ENCODE results near the gene PDXDC1. TPM values are rescaled to one million over a fixed set of nuclear protein-coding genes. Genes with fewer than 3 reads are reported as not detected.
"Not testable (repeated sequence)": the region's sequence is repeated elsewhere in the genome, so short reads cannot be mapped to it uniquely, and the experiment has no call there.

The PDXDC1 gene
- total RNA-seq, 1 experiment from 2014 or later: 94.3 TPM

- intact Hi-C loops (cut with micrococcal nuclease); H2AFZ ChIP-seq (ENCODE audit: low read depth, low read length, poor library complexity, severe bottlenecking); H3K9ac ChIP-seq (ENCODE audit: low read length); H3K4me3 ChIP-seq (replicated peaks in 1 of 2; ENCODE audit: low read depth in 1 of 2, low read length in 2 of 2); RAD21 ChIA-PET (ENCODE audit: low non-redundant PET in 1 of 2, low total read pairs in 2 of 2, uncharacterized antibody in 2 of 2, unreplicated experiment in 2 of 2); POLR2A ChIA-PET; H3K9me2 ChIP-seq (ENCODE audit: insufficient read depth); DNase-seq (ENCODE audit: low read depth, low spot score); H3K9me3 ChIP-seq (ENCODE audit: control insufficient read depth in 1 of 2, insufficient read depth in 1 of 2, low read depth in 1 of 2, low read length in 2 of 2); H3K4me1 ChIP-seq (ENCODE audit: control insufficient read depth in 1 of 2, insufficient read depth in 2 of 2, low read length in 2 of 2); ATAC-seq; H3K4me2 ChIP-seq (ENCODE audit: low read length); H4K20me1 ChIP-seq (ENCODE audit: insufficient read depth); CTCF ChIA-PET; H3K27me3 ChIP-seq (ENCODE audit: insufficient read depth, low read length); H3K27ac ChIP-seq (ENCODE audit: low read depth, low read length); H3K79me2 ChIP-seq (ENCODE audit: insufficient read depth, low read length); BruUV-seq (replicated peaks): not testable (repeated sequence)
- H3K36me3 ChIP-seq (ENCODE audit: control insufficient read depth in 1 of 2, insufficient read depth in 2 of 2, low read length in 2 of 2): peaks cover 7 to 16% of the 10 kb centered on the region in 2 experiments
Measured at GRCh38 chr16:15012941-15013340, 38.1 kb downstream of the PDXDC1 start.

GRCh38 chr16:15015671-15016070, 40.8 kb downstream of the PDXDC1 start:
- BruUV-seq (replicated peaks): not testable (repeated sequence)

GRCh38 chr16:15016354-15016753, 41.5 kb downstream of the PDXDC1 start:
- POLR2A ChIA-PET; CTCF ChIA-PET; H3K27ac ChIP-seq (ENCODE audit: low read depth, low read length); H4K20me1 ChIP-seq (ENCODE audit: insufficient read depth); H3K9me3 ChIP-seq (ENCODE audit: control insufficient read depth in 1 of 2, insufficient read depth in 1 of 2, low read depth in 1 of 2, low read length in 2 of 2); BruUV-seq (replicated peaks); H3K9me2 ChIP-seq (ENCODE audit: insufficient read depth); RAD21 ChIA-PET (ENCODE audit: low non-redundant PET in 1 of 2, low total read pairs in 2 of 2, uncharacterized antibody in 2 of 2, unreplicated experiment in 2 of 2); H3K4me1 ChIP-seq (ENCODE audit: control insufficient read depth in 1 of 2, insufficient read depth in 2 of 2, low read length in 2 of 2); ATAC-seq; H3K79me2 ChIP-seq (ENCODE audit: insufficient read depth, low read length); H3K9ac ChIP-seq (ENCODE audit: low read length); H3K4me3 ChIP-seq (replicated peaks in 1 of 2; ENCODE audit: low read depth in 1 of 2, low read length in 2 of 2); H2AFZ ChIP-seq (ENCODE audit: low read depth, low read length, poor library complexity, severe bottlenecking); H3K27me3 ChIP-seq (ENCODE audit: insufficient read depth, low read length); intact Hi-C loops (cut with micrococcal nuclease); DNase-seq (ENCODE audit: low read depth, low spot score); H3K4me2 ChIP-seq (ENCODE audit: low read length): not testable (repeated sequence)
- peaks cover 15 to 26% of the 10 kb centered on the region in 2 experiments for H3K36me3 ChIP-seq (ENCODE audit: control insufficient read depth in 1 of 2, insufficient read depth in 2 of 2, low read length in 2 of 2)

More at GRCh38 chr16:15015671-15016070, 40.8 kb downstream of the PDXDC1 start:
- ATAC-seq; POLR2A ChIA-PET; H3K4me2 ChIP-seq (ENCODE audit: low read length); H3K79me2 ChIP-seq (ENCODE audit: insufficient read depth, low read length); H3K27ac ChIP-seq (ENCODE audit: low read depth, low read length); intact Hi-C loops (cut with micrococcal nuclease); H3K9ac ChIP-seq (ENCODE audit: low read length); RAD21 ChIA-PET (ENCODE audit: low non-redundant PET in 1 of 2, low total read pairs in 2 of 2, uncharacterized antibody in 2 of 2, unreplicated experiment in 2 of 2); DNase-seq (ENCODE audit: low read depth, low spot score); H3K27me3 ChIP-seq (ENCODE audit: insufficient read depth, low read length); H3K4me3 ChIP-seq (replicated peaks in 1 of 2; ENCODE audit: low read depth in 1 of 2, low read length in 2 of 2); H3K9me2 ChIP-seq (ENCODE audit: insufficient read depth); H3K4me1 ChIP-seq (ENCODE audit: control insufficient read depth in 1 of 2, insufficient read depth in 2 of 2, low read length in 2 of 2); CTCF ChIA-PET; H4K20me1 ChIP-seq (ENCODE audit: insufficient read depth); H3K9me3 ChIP-seq (ENCODE audit: control insufficient read depth in 1 of 2, insufficient read depth in 1 of 2, low read depth in 1 of 2, low read length in 2 of 2); H2AFZ ChIP-seq (ENCODE audit: low read depth, low read length, poor library complexity, severe bottlenecking): not testable (repeated sequence)
- peaks cover 13 to 26% of the 10 kb centered on the region in 2 experiments for H3K36me3 ChIP-seq (ENCODE audit: control insufficient read depth in 1 of 2, insufficient read depth in 2 of 2, low read length in 2 of 2)

- peaks cover 16 to 26% of the 10 kb centered on the region in 2 experiments for H3K36me3 ChIP-seq (ENCODE audit: control insufficient read depth in 1 of 2, insufficient read depth in 2 of 2, low read length in 2 of 2)
- ATAC-seq; H3K27ac ChIP-seq (ENCODE audit: low read depth, low read length); H3K4me2 ChIP-seq (ENCODE audit: low read length); DNase-seq (ENCODE audit: low read depth, low spot score); RAD21 ChIA-PET (ENCODE audit: low non-redundant PET in 1 of 2, low total read pairs in 2 of 2, uncharacterized antibody in 2 of 2, unreplicated experiment in 2 of 2); H3K9me3 ChIP-seq (ENCODE audit: control insufficient read depth in 1 of 2, insufficient read depth in 1 of 2, low read depth in 1 of 2, low read length in 2 of 2); H3K9ac ChIP-seq (ENCODE audit: low read length); H3K4me3 ChIP-seq (replicated peaks in 1 of 2; ENCODE audit: low read depth in 1 of 2, low read length in 2 of 2); intact Hi-C loops (cut with micrococcal nuclease); H3K27me3 ChIP-seq (ENCODE audit: insufficient read depth, low read length); H4K20me1 ChIP-seq (ENCODE audit: insufficient read depth); H2AFZ ChIP-seq (ENCODE audit: low read depth, low read length, poor library complexity, severe bottlenecking); CTCF ChIA-PET; H3K79me2 ChIP-seq (ENCODE audit: insufficient read depth, low read length); H3K4me1 ChIP-seq (ENCODE audit: control insufficient read depth in 1 of 2, insufficient read depth in 2 of 2, low read length in 2 of 2); POLR2A ChIA-PET; H3K9me2 ChIP-seq (ENCODE audit: insufficient read depth): not testable (repeated sequence)
- BruUV-seq (replicated peaks): TSS peak; percentile 4
Measured at GRCh38 chr16:15016951-15017580, 42.2 kb downstream of the PDXDC1 start.
